GM23338 (cell line): Measurements from ENCODE around the gene PDE6H. TPM values are rescaled to one million over a fixed set of nuclear protein-coding genes. Genes with fewer than 3 reads are reported as not detected.

Experiments
- ATAC-seq: fragments of 200-7000 bp; cut with Tn5 transposase; 3 replicates; pipeline ENCODE4 v1.9.1; 2020
- DNase-seq: peaks from one replicate; pipeline ENCODE4 v3.0.0-alpha.2; 2015; ENCODE audit warnings: low spot score
- H2AFZ ChIP-seq: fragments of 200-600 bp; sonication (generic); 2 replicates; pipeline ENCODE4 v1.8.0; 2016; ENCODE audit warnings: antibody characterized with exemption, mild to moderate bottlenecking, moderate library complexity
- H3F3A ChIP-seq: fragments of 200-600 bp; sonication (generic); replicated peaks from 2 replicates; pipeline ENCODE4 v1.8.0; 2017; ENCODE audit warnings: antibody characterized with exemption, mixed run types, low read depth
- H3K27ac ChIP-seq: fragments of 200-600 bp; sonication (generic); 2 replicates; pipeline ENCODE4 v1.6.1; 2016; ENCODE audit warnings: low read depth
- H3K27me3 ChIP-seq: fragments of 200-600 bp; sonication (generic); 2 replicates; pipeline ENCODE4 v1.8.0; 2016; ENCODE audit warnings: mild to moderate bottlenecking, mixed run types, moderate library complexity; ENCODE audit not compliant: insufficient read depth
- H3K36me3 ChIP-seq: fragments of 200-600 bp; sonication (generic); 2 replicates; pipeline ENCODE4 v1.8.0; 2016; ENCODE audit warnings: mild to moderate bottlenecking; ENCODE audit not compliant: insufficient read depth
- H3K4me1 ChIP-seq: fragments of 200-600 bp; sonication (generic); 2 replicates; pipeline ENCODE4 v1.8.0; 2016; ENCODE audit warnings: mild to moderate bottlenecking, moderate library complexity; ENCODE audit not compliant: insufficient read depth
- H3K4me2 ChIP-seq: fragments of 200-600 bp; sonication (generic); 2 replicates; pipeline ENCODE4 v1.7.1; 2017; ENCODE audit warnings: mixed run types
- H3K4me3 ChIP-seq: fragments of 200-600 bp; sonication (generic); 2 replicates; pipeline ENCODE4 v1.6.1; 2016; ENCODE audit warnings: mixed run types
- H3K79me2 ChIP-seq: fragments of 200-600 bp; sonication (generic); replicated peaks from 2 replicates; pipeline ENCODE4 v1.8.0; 2017; ENCODE audit warnings: mild to moderate bottlenecking; ENCODE audit not compliant: insufficient read depth
- H3K9me2 ChIP-seq: fragments of 200-600 bp; sonication (generic); 2 replicates; pipeline ENCODE4 v1.8.0; 2017; ENCODE audit not compliant: insufficient read depth
- H4K20me1 ChIP-seq: fragments of 200-600 bp; sonication (generic); replicated peaks from 2 replicates; pipeline ENCODE4 v1.8.0; 2017; ENCODE audit warnings: mild to moderate bottlenecking; ENCODE audit not compliant: insufficient read depth
- H3K27ac Mint-ChIP-seq: 2 replicates; pipeline ENCODE4 v1.8.0; 2020; ENCODE audit warnings: inconsistent platforms, mild to moderate bottlenecking, moderate library complexity, mixed read lengths
- H3K27me3 Mint-ChIP-seq: 3 replicates; pipeline ENCODE4 v1.8.0; 2022; ENCODE audit warnings: low read depth, mild to moderate bottlenecking, moderate library complexity, mixed read lengths, inconsistent platforms; ENCODE audit not compliant: insufficient read depth, poor library complexity
- H3K36me3 Mint-ChIP-seq: 3 replicates; pipeline ENCODE4 v1.8.0; 2021; ENCODE audit warnings: low read depth, mild to moderate bottlenecking, inconsistent platforms, moderate library complexity, mixed read lengths
- H3K4me1 Mint-ChIP-seq: 3 replicates; pipeline ENCODE4 v1.8.0; 2020; ENCODE audit warnings: mild to moderate bottlenecking, inconsistent platforms, mixed read lengths
- H3K4me3 Mint-ChIP-seq: 3 replicates; pipeline ENCODE4 v1.8.0; 2021; ENCODE audit warnings: moderate library complexity, mild to moderate bottlenecking, inconsistent platforms, mixed read lengths
- H3K9me3 Mint-ChIP-seq: 3 replicates; pipeline ENCODE4 v1.8.0; 2020; ENCODE audit warnings: moderate library complexity, mild to moderate bottlenecking, inconsistent platforms, mixed read lengths
- EZH2 ChIP-seq: fragments of 200-600 bp; sonication (generic); IDR thresholded peaks from one replicate; pipeline ENCODE4 v1.8.0; 2017; ENCODE audit warnings: antibody characterized with exemption, mild to moderate bottlenecking, low read depth; ENCODE audit not compliant: unreplicated experiment
- EZH2phosphoT487 ChIP-seq: fragments of 200-600 bp; sonication (generic); IDR thresholded peaks from one replicate; pipeline ENCODE4 v1.8.1; 2018; ENCODE audit warnings: antibody characterized with exemption; ENCODE audit not compliant: unreplicated experiment
- JUNB ChIP-seq: IDR thresholded peaks from one replicate; pipeline ENCODE4 v1.6.1; 2016; ENCODE audit warnings: antibody characterized with exemption; ENCODE audit not compliant: unreplicated experiment
- POLR2AphosphoS5 ChIP-seq: IDR thresholded peaks from 2 replicates; pipeline ENCODE4 v1.6.1; 2016; ENCODE audit warnings: antibody characterized with exemption, low read depth
- STAT1 ChIP-seq: IDR thresholded peaks from one replicate; pipeline ENCODE4 v1.6.1; 2016; ENCODE audit warnings: antibody characterized with exemption; ENCODE audit not compliant: unreplicated experiment
- ZNF114 ChIP-seq: fragments of 250-450 bp; sonication (Bioruptor Pico); IDR thresholded peaks from 2 replicates; pipeline ENCODE4 v1.5.0; 2020; ENCODE audit warnings: mild to moderate bottlenecking, moderate library complexity
- ZNF331 ChIP-seq: fragments of 250-450 bp; sonication (Bioruptor Pico); IDR thresholded peaks from 2 replicates; pipeline ENCODE4 v1.5.0; 2020; ENCODE audit warnings: low read depth, mild to moderate bottlenecking, moderate library complexity
- polyA plus RNA-seq: library from polyadenylated mRNA; unstranded; fragments of >200 nt; fragmentation: Nextera tagmentation; extraction: Ambion mirVana; gene quantifications from 2 replicates; pipeline ENCODE4 v1.2.1, GENCODE V29; 2016
- total RNA-seq: library from RNA; depleted of rRNA; stranded (reverse); fragments of >200 nt; shearing (Covaris generic); gene quantifications from 2 replicates; pipeline ENCODE4 v1.2.3, GENCODE V29; 2014
- TF ChIP-seq, protein P1 (sequence below): IDR thresholded peaks from 2 replicates; pipeline ENCODE4 v1.6.1; 2016; ENCODE audit warnings: antibody characterized with exemption
- TF ChIP-seq, protein P2 (sequence below), 2 experiments: fragments of 200-600 bp in 1 of 2; sonication (generic) in 1 of 2; conservative IDR thresholded peaks; 2 replicates each; pipeline versions ENCODE4 v1.5.1 to v1.6.1; 2016 to 2017; ENCODE audit warnings: antibody characterized with exemption in 2 of 2, low read depth in 2 of 2, mild to moderate bottlenecking in 2 of 2, moderate library complexity in 1 of 2
- TF ChIP-seq, protein P3 (sequence below): fragments of 250-450 bp; sonication (Bioruptor Pico); IDR thresholded peaks from 2 replicates; pipeline ENCODE4 v1.5.0; 2020; ENCODE audit warnings: mild to moderate bottlenecking, moderate library complexity

The PDE6H gene
- total and polyA plus RNA-seq, 2 experiments from 2014 or later: not detected

DNA sequence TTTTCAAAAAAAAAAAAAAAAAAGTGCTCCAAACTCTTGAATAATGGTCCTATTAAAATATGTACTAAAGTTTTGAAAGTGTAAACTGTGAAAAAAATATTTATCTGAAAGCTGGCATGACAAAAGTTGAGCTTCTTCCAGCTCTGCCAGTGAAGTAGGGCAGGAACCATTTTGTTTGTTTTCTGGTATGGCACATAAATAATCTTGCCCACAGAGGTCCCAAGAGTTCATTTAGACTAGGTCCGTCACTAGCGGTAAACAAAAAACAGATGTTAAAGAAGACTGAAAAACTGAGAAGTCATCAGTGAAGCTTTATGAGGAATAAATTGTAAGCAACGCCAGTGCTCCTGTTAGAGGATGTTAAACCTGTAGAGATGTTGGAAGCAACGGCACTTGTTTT lies 41.5 kb upstream of the PDE6H start:
- Histone ChIP-seq H3K36me3 (no peaks in the 10 kb centered on the region), H4K20me1 (no peaks in the 10 kb centered on the region), H3K79me2 (no peaks in the 10 kb centered on the region), H3K9me2 (no peaks in the 10 kb centered on the region), H3K27ac (no peak overlapping the region), H3K4me1 (peaks cover 9% of the 10 kb centered on the region; the same call in 1 of the 2 replicates), H3K4me3 (no peak overlapping the region), H3K27me3 (no peaks in the 10 kb centered on the region), H3K4me2 (no peak overlapping the region), H2AFZ (no peak overlapping the region), H3F3A (no peaks in the 10 kb centered on the region)
- H3K9me3 Mint-ChIP-seq: no peaks in the 10 kb centered on the region
- no peak overlapping the region for H3K27ac Mint-ChIP-seq
- H3K36me3 Mint-ChIP-seq: no peaks in the 10 kb centered on the region
- H3K4me3 Mint-ChIP-seq: no peak overlapping the region
- TF ChIP-seq STAT1 (no peak), JUNB (no peak), ZNF114 (no peak), EZH2 (no peak), EZH2phosphoT487 (no peak), POLR2AphosphoS5 (no peak), ZNF331 (CRISPR knock-in tag) (no peak)
- TF ChIP-seq, protein P1, sequence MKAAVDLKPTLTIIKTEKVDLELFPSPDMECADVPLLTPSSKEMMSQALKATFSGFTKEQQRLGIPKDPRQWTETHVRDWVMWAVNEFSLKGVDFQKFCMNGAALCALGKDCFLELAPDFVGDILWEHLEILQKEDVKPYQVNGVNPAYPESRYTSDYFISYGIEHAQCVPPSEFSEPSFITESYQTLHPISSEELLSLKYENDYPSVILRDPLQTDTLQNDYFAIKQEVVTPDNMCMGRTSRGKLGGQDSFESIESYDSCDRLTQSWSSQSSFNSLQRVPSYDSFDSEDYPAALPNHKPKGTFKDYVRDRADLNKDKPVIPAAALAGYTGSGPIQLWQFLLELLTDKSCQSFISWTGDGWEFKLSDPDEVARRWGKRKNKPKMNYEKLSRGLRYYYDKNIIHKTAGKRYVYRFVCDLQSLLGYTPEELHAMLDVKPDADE: no peak
- TF ChIP-seq, protein P2, sequence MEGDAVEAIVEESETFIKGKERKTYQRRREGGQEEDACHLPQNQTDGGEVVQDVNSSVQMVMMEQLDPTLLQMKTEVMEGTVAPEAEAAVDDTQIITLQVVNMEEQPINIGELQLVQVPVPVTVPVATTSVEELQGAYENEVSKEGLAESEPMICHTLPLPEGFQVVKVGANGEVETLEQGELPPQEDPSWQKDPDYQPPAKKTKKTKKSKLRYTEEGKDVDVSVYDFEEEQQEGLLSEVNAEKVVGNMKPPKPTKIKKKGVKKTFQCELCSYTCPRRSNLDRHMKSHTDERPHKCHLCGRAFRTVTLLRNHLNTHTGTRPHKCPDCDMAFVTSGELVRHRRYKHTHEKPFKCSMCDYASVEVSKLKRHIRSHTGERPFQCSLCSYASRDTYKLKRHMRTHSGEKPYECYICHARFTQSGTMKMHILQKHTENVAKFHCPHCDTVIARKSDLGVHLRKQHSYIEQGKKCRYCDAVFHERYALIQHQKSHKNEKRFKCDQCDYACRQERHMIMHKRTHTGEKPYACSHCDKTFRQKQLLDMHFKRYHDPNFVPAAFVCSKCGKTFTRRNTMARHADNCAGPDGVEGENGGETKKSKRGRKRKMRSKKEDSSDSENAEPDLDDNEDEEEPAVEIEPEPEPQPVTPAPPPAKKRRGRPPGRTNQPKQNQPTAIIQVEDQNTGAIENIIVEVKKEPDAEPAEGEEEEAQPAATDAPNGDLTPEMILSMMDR (conservative IDR thresholded peaks at IDR 0.05; ENCODE audit: low read depth in 2 of 2): no peak
- TF ChIP-seq, protein P3, sequence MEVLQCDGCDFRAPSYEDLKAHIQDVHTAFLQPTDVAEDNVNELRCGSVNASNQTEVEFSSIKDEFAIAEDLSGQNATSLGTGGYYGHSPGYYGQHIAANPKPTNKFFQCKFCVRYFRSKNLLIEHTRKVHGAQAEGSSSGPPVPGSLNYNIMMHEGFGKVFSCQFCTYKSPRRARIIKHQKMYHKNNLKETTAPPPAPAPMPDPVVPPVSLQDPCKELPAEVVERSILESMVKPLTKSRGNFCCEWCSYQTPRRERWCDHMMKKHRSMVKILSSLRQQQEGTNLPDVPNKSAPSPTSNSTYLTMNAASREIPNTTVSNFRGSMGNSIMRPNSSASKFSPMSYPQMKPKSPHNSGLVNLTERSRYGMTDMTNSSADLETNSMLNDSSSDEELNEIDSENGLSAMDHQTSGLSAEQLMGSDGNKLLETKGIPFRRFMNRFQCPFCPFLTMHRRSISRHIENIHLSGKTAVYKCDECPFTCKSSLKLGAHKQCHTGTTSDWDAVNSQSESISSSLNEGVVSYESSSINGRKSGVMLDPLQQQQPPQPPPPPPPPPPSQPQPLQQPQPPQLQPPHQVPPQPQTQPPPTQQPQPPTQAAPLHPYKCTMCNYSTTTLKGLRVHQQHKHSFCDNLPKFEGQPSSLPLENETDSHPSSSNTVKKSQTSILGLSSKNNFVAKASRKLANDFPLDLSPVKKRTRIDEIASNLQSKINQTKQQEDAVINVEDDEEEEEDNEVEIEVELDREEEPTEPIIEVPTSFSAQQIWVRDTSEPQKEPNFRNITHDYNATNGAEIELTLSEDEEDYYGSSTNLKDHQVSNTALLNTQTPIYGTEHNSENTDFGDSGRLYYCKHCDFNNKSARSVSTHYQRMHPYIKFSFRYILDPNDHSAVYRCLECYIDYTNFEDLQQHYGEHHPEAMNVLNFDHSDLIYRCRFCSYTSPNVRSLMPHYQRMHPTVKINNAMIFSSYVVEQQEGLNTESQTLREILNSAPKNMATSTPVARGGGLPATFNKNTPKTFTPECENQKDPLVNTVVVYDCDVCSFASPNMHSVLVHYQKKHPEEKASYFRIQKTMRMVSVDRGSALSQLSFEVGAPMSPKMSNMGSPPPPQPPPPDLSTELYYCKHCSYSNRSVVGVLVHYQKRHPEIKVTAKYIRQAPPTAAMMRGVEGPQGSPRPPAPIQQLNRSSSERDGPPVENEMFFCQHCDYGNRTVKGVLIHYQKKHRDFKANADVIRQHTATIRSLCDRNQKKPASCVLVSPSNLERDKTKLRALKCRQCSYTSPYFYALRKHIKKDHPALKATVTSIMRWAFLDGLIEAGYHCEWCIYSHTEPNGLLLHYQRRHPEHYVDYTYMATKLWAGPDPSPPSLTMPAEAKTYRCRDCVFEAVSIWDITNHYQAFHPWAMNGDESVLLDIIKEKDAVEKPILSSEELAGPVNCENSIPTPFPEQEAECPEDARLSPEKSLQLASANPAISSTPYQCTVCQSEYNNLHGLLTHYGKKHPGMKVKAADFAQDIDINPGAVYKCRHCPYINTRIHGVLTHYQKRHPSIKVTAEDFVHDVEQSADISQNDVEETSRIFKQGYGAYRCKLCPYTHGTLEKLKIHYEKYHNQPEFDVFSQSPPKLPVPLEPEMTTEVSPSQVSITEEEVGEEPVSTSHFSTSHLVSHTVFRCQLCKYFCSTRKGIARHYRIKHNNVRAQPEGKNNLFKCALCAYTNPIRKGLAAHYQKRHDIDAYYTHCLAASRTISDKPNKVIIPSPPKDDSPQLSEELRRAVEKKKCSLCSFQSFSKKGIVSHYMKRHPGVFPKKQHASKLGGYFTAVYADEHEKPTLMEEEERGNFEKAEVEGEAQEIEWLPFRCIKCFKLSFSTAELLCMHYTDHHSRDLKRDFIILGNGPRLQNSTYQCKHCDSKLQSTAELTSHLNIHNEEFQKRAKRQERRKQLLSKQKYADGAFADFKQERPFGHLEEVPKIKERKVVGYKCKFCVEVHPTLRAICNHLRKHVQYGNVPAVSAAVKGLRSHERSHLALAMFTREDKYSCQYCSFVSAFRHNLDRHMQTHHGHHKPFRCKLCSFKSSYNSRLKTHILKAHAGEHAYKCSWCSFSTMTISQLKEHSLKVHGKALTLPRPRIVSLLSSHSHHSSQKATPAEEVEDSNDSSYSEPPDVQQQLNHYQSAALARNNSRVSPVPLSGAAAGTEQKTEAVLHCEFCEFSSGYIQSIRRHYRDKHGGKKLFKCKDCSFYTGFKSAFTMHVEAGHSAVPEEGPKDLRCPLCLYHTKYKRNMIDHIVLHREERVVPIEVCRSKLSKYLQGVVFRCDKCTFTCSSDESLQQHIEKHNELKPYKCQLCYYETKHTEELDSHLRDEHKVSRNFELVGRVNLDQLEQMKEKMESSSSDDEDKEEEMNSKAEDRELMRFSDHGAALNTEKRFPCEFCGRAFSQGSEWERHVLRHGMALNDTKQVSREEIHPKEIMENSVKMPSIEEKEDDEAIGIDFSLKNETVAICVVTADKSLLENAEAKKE (CRISPR knock-in tag): no peak
- peaks cover 18% of the 10 kb centered on the region; the same call in 2 of the 3 replicates for H3K4me1 Mint-ChIP-seq
- DNase-seq: no peak
- ATAC-seq: no peak
- peaks cover 6% of the 10 kb centered on the region for H3K27me3 Mint-ChIP-seq
